Testis (tissue), 2 donors: ENCODE measurements around the gene WNT2B.

ENCODE experiments used
- POLR2A ChIP-seq: fragments of 450-650 bp; IDR thresholded peaks from one replicate; pipeline ENCODE4 v1.6.1; 2017; ENCODE audit warnings: antibody characterized with exemption, mild to moderate bottlenecking, moderate library complexity
- TF ChIP-seq, protein P1 (sequence below), 3 experiments: fragments of 450-650 bp in 2 of 3; fragments of 200-600 bp in 1 of 3; sonication (generic) in 1 of 3; IDR thresholded peaks; one replicate each; pipeline ENCODE4 v1.5.1; 2016 to 2019; ENCODE audit warnings: antibody characterized with exemption in 3 of 3, mild to moderate bottlenecking in 2 of 3, moderate library complexity in 1 of 3

DNA sequence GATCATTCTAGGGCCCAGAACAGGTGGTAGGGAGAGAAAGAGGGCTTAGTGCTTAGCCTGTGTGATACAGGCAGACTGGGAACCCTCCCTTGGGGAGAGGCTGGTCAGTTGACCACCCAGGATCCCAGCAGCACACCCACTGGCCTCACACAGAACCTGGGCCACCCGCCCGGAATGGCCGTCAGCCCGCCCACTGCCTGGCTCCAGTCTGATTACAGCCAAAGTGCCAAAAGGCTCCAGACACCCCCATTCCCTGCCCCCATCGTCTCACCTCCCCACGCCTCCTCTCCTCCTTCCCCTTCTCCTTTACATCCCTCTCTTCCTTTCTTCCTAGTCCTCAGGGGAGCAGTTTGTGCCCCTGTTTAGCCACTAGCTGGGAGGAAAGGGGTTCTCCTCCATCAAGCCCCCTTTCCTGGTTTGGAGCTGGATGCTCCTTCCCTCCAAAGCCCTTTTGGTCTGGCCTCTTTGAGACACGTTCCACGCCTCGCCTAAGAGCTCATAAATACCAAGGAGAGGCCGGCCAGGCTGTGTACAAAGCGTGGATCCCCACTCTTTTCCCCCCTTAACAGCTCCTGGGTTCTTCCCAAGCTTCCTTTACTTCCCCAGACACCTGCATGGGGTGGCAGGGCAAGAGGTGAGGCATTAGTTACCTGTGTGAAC lies 4.6 kb upstream of the WNT2B start:
- TF ChIP-seq, protein P1, sequence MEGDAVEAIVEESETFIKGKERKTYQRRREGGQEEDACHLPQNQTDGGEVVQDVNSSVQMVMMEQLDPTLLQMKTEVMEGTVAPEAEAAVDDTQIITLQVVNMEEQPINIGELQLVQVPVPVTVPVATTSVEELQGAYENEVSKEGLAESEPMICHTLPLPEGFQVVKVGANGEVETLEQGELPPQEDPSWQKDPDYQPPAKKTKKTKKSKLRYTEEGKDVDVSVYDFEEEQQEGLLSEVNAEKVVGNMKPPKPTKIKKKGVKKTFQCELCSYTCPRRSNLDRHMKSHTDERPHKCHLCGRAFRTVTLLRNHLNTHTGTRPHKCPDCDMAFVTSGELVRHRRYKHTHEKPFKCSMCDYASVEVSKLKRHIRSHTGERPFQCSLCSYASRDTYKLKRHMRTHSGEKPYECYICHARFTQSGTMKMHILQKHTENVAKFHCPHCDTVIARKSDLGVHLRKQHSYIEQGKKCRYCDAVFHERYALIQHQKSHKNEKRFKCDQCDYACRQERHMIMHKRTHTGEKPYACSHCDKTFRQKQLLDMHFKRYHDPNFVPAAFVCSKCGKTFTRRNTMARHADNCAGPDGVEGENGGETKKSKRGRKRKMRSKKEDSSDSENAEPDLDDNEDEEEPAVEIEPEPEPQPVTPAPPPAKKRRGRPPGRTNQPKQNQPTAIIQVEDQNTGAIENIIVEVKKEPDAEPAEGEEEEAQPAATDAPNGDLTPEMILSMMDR (IDR thresholded peaks at IDR 0.05), result no peak
- no peak for TF ChIP-seq POLR2A
